Gastrocnemius medialis (tissue), 4 donors: ENCODE data around the gene HOXA4.

Experiments used
- CTCF ChIP-seq, 5 experiments: fragments of 450-650 bp in 3 of 5; fragments of 200-600 bp in 2 of 5; sonication (generic) in 2 of 5; IDR thresholded peaks in 4 of 5; conservative IDR thresholded peaks in 1 of 5; 1 replicate in 4 of 5; 2 replicates in 1 of 5; pipeline ENCODE4 v1.5.1; 2016 to 2019; ENCODE audit warnings: antibody characterized with exemption in 5 of 5, mild to moderate bottlenecking in 3 of 5, moderate library complexity in 3 of 5
- POLR2A ChIP-seq, 2 donors: fragments of 450-650 bp; IDR thresholded peaks; one replicate each; pipeline ENCODE4 v1.6.1; 2017; ENCODE audit warnings: antibody characterized with exemption in 2 of 2, mild to moderate bottlenecking in 2 of 2, moderate library complexity in 2 of 2

- no peak for TF ChIP-seq CTCF (IDR thresholded peaks at IDR 0.05 in 4 of 5, conservative IDR thresholded peaks at IDR 0.05 in 1 of 5)
- TF ChIP-seq POLR2A (IDR thresholded peaks at IDR 0.05): no peak
Observed at GRCh38 chr7:27133409-27134231, 3.1 kb upstream of the HOXA4 start.
